ENCODE data around the gene NR1H4.

DNA sequence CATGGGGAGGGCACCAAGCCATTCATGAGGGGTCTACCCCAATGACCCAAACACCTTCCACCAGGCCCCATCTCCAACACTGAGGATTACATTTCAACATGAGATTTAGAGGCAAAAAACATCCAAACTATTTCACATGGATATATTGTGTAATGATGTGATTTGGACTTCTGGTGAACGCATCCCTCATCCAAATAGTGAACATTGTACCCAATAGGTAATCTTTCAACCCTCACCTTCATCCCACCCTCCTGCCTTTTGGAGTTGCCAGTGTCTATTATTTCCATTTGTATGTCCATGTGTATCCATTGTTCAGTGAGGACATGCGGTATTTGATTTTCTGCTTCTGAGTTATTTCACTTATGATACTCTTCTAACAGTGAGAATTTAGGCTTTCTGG, 83.7 kb downstream of the NR1H4 start:
- TF ChIP-seq, protein P1, sequence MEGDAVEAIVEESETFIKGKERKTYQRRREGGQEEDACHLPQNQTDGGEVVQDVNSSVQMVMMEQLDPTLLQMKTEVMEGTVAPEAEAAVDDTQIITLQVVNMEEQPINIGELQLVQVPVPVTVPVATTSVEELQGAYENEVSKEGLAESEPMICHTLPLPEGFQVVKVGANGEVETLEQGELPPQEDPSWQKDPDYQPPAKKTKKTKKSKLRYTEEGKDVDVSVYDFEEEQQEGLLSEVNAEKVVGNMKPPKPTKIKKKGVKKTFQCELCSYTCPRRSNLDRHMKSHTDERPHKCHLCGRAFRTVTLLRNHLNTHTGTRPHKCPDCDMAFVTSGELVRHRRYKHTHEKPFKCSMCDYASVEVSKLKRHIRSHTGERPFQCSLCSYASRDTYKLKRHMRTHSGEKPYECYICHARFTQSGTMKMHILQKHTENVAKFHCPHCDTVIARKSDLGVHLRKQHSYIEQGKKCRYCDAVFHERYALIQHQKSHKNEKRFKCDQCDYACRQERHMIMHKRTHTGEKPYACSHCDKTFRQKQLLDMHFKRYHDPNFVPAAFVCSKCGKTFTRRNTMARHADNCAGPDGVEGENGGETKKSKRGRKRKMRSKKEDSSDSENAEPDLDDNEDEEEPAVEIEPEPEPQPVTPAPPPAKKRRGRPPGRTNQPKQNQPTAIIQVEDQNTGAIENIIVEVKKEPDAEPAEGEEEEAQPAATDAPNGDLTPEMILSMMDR (IDR thresholded peaks at IDR 0.05) = no peak
- no peak for TF ChIP-seq POLR2A (IDR thresholded peaks at IDR 0.05)
